Activated naive CD4-positive, alpha-beta T cell (primary cell): ENCODE data around the gene BCL3.
A peak's percentile ranks its signal among the peaks of the same experiment; 100 is the strongest.
"Not testable (repeated sequence)": the region's sequence is repeated elsewhere in the genome, so short reads cannot be mapped to it uniquely, and the experiment has no call there.

ENCODE experiments used
- DNase-seq, 4 experiments: peaks; one replicate each; lab custom pipeline; 2025; lab: John Stamatoyannopoulos, UW

Gene BCL3

DNA sequence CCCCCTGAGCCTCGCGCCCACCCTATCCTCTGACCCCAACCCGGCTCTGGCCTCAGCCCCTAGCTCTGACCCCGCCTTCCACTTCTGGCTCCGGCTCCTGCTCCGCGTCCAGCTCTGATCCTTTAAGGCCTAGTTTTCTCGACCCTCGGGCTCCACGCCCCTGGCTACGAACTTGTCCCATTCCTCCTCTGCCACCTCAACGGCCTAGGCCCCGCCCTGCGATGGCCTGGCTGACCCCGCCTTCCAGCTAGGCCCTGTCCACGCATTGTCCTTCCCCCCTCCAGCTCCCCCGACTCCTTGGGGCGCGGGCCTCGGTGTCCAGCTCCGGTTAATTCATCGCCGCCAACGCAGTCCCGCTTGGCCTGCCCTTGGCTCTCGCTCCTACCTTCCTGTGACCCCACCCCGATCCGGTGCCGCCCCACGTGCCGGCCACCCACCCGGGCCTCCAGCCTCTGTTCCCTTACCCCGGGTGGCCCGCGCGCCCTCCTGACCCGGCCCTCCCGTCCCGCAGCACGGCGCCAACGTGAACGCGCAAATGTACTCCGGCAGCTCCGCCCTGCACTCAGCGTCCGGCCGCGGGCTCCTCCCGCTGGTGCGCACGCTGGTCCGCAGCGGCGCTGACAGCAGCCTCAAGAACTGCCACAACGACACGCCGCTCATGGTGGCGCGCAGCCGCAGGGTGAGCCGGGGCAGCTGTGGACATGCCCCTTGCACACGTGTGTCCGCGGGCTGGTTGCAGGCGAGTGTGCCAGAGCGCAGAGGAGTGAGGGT is 9.4 kb downstream of the BCL3 start:
- no peak for DNase-seq

DNA sequence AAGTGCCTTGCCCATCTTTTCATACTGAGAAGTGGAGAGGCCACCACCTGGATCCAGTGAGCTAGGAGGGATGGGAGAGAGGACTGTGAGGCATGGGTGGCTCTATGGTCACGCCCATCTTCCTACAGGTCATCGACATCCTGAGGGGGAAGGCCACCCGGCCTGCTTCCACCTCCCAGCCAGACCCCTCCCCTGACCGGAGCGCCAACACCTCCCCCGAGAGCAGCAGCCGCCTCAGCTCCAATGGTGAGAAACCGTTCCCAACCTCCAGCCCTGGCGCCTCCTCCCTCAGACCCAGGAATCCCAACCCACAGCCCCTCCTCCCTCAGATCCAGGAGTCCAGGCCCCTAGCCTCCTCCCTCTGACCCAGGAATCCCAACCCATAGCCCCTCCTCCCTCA is 10.1 kb downstream of the BCL3 start:
- DNase-seq: no peak

DNA sequence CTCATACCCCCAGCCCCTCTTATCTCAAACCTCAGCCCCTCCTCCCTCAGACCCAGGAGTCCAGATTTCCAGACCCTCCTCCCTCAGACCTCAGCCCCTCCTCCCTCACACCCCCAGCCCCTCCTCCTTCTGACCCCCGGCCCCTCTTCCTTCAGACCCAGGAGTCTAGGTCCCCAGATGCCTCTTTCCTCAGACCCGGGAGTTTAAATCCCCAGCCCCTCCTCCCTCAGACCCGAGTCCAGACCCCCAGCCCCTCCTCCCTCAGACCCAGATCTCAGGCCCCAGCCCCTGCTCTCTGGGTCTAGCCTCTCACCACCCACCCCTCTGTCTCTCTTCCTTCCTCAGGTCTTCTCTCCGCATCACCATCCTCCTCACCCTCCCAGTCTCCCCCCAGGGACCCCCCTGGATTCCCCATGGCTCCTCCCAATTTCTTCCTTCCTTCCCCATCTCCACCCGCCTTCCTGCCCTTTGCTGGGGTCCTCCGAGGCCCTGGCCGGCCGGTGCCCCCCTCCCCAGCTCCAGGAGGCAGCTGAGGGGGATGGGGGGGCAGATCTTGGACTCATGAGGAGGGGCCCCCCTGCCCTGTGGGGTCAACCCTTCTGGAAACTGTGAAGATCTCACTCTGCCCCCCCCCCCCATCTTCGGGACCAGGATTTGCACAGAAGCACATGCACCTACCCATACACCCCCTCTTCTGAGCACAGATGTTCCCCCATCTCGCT is 10.7 kb downstream of the BCL3 start:
- DNase-seq: no peak

DNA sequence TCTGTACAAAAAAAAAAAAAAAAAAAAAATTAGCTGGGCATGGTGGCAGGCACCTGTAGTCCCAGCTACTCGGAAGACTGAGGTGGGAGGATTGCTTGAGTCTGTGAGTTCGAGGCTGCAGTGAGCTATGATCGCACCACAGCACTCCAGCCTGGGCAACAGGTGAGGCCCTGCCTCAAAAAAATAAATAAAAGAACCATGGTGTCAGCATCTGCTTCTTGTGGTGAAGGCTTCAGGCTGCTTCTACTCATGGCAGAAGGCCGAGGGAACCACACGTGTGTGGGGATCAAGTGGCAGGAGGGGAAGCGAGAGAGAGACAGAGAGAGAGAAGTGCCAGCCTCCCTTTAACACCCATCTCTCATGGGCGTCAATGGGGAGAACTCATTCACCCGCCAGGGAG is 13.5 kb downstream of the BCL3 start:
- DNase-seq: no peak

DNA sequence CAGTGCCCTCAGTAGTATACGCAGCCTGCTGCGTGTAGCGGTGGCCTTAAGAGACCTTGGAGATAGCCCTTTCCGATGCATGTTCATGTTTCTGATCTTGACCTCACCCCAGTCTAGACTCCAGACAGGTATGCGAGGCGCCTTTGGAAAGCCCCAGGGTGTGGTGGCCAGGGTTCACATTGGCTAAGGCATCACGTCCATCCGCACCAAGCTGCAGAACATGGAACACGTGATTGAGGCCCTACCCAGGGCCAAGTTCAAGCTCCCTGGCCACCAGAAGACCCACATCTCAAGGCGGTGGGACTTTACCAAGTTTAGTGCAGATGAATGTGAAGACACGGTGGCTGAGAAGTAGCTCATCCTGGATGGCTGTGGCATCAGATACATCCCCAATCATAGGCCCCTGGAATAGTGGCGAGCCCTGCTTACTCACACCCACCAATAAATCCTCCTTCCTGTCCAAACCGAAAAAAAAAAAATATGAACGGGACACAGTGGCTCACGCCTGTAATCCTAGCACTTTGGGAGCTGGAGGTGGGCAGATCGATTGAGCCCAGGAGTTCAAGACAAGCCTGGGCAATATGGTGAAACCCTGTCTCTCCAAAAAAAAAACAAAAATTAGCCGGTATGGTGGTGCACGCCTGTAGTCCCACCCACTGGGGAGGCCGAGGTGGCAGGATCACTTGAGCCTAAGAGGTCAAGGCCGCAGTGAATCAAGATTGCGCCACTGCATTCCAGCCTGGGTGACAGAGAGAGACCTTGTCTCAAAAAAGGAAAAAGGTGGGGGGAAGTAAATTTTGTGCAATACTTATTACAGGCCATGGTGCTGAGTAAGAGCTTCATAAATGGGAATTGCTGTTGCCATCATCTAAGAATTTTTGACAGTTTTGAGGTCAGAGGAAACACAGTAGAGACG is 16.8 kb downstream of the BCL3 start:
- no peak for DNase-seq

DNA sequence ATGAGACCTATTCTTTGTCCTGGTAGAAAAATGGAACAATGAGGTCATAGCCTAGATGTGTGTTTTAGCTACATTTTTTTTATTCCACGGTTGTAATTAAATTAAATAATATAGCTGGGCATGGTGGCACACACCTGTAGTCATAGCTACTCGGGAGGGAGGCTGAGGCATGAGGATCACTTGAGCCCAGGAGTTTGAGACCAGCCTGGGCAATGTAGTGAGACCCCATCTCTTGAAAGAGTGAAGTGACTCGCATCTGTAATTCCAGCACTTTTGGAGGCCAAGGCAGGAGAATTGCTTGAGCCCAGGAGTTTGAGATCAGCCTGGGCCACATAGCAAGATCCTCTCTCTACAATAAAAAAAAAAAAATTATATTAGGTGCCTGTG is 17.4 kb downstream of the BCL3 start:
- DNase-seq: no peak

DNA sequence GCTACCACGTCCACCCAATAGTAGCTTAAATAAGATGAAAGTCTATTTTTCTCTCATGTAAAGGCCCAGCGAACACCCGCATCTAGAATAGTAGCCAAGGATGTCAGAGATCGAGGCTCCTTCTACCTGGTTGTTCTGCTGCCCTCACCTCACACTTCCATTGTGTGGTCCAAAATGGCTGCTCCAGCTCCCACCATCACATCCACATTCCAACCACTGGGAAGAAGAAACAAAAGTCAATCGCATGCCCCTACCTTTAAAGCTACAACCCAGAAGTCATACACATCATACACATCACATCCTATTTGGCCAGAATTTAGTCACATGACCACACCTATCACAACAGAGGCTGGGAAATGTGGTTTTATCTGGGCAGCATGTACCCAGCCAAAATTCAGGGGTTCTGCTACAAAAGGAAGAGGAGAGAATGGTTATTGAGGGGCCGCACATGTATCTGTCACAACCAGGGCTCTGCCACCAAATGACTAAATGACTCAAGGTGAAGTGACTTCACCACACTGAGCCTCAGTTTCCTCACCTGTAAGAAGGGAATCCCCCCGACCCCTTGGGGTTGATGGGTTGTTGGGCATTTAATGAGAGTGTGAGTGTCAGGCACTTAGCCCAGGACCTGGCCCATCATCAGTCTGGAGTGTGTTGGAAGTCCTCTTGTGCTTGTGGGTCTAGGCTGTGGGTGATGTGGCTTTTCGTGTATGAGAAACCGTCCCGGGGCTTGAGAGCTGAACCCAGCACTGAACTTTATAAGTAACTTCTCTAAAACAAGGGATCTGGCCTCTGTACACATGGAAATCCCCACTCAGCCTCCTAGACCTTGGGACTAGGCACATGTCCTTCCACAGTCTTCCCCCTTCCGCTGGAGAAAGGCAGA is 19.0 kb downstream of the BCL3 start:
- DNase-seq: no peak

DNA sequence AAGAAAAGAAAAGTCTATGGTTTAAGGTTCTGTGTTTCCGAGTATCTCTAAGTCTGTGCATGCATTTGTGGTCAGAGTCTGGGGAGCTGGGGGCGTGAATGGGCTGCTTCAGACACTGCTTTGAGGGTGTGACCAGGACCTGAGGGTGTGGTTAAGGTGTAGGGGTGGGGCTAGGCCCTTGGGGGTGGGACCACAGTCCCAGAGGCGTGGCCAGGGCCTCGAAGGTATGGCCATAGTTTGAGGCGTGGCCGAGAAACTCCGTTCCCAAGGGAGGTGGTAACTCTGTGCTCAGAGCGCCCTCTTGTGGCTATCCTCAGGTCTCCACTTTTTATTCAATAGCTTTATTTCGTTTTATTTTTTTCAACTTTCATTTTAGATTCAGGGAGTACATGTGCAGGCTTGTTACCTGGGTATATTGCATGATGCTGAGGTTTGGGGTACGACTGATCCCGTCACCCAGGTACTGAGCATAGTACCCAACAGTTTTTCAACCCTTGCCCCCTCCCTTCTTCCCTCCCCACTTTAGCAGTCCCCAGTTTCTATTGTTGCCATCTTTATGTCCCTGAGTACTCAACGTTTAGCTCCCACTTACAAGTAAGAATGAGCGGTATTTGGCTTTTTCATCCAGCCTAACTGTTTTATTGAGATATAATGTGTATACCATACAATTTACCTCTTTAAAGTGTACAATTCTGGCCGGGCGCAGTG is 22.2 kb downstream of the BCL3 start:
- peak; percentile 84 to 96 (median 91) for DNase-seq

DNA sequence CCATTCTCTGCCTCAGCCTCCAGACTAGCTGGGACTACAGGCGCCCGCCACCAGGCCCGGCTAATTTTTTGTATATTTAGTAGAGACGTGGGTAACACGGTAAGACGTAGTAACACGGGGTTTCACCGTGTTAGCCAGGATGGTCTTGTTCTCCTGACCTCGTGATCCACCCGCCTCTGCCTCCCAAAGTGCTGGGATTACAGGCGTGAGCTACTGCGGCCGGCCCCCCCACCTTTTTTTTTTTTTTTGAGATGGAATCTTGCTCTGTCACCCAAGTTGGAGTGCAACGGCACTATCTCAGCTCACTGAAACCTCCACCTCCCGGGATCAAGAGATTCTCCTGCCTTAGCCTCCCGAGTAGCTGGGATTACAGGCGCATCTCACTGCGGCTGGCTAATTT is 23.6 kb downstream of the BCL3 start:
- not testable (repeated sequence) for DNase-seq

DNA sequence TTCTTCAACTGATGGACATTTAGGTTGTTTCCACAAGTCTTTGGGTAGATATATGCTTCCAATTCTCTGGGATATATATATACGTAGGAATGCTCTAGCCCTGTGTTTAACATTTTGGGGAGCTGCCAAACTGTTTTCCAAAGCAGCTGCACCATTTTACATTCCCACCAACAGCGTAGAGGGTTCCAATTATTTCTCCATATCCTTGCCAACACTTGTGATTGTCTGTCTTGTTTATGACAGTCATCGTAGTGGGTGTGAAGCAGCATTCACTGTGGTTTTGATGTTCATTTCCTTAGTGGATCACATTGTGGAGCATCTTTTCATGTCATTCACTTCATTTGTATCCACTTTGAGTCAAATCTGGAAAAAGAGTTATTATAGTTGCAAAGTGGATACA is 24.5 kb downstream of the BCL3 start:
- no peak for DNase-seq

DNA sequence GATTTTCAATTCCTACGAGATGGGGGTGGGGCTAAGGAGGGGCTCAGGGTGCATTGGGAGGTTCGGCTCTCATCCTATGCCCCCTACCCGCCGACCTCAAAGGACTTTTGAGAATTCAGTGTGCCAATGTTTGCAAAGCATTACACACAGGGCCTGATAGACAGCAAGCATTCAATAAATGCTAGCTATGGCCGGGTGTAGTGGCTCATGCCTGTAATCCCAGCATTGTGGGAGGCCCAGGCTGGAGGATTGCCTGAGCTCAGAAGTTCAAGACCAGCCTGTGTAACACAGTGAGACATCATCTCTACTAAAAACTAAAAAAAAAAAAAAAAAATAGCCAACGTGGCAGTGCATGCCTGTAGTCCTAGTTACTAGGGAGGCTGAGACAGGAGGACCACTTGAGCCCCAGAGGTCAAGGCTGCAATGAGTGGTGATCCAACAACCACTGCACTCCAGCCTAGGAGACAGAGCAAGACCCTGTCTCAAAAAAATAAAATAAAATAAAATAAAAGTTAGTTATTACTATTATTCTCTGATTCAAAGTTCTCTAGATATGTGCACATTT is 27.2 kb downstream of the BCL3 start:
- no peak for DNase-seq

DNA sequence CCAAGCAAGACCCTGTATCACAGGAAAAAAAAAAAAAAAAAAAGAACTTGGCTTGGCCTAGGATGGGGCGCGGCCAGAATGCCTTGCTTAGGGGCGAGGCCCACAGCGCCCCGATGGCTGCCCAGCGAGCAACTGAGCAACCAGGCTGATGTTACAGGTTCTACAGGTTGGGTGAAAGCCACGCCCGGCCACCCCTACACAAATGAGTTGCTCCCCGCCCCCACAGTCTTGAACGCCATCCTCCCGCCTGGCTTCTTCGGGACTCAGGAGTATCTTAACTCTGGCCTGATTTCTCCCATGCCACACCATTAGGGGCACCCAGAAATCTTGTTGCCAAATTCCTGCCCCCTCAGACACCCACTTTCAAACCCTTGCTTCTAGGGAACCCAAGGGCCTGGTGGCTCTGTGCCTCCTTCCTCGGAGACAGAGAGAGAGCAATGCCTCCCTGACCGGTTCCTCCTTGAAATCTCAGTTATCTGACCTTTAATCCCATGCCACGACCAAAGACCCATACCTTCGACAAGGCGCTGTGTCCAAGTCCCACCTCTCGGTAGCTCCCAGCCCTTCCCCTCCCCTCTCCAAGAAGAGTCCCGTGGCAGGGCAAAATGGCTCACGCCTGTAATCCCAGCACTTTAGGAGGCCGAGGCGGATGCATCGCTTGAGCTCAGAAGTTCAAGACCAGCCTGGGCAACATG is 28.0 kb downstream of the BCL3 start:
- no peak for DNase-seq

DNA sequence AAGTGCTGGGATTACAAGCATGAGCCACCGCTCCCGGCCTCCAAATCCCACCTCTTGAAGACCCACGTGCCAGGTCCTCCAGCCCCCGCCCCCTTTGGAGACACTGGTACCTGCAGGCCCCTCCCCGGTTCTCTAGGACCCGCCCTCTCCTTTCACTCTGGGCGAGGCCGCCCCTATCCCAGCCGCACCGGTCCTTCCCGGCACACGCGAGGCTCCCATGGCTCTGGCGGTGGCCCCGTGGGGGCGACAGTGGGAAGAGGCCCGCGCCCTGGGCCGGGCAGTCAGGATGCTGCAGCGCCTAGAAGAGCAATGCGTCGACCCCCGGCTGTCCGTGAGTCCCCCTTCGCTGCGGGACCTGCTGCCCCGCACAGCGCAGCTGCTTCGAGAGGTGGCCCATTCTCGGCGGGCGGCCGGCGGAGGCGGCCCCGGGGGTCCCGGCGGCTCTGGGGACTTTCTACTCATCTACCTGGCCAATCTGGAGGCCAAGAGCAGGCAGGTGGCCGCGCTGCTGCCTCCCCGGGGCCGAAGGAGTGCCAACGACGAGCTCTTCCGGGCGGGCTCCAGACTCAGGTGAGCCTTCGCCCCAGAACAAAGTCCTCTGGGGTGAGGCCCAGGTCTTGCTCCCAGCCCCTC is 29.3 kb downstream of the BCL3 start, which contains the start of gene CBLC:
Gene CBLC (plus strand): TSS at position 176 of the 633 bp plus-strand sequence. CDS start 42 bp downstream, at position 218.
- DNase-seq: no peak

DNA sequence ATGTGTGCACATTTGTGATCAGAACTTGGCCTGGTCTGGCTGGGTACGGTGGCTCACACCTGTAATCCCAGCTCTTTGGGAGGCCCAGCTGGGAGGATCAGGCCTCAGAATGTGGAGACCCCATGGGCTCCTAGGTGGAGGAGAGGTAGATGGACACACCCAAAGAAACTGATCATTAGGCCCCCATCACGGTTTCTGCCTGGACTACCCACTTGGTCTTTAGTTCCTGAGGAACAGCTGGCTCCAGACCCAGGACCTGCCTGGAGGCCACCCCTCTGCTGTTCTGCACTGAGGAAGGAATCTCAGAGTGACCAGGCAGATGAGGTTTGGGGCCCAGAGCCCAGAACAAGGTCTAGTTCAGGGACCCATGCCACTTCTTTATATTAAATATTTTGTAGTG is 30.6 kb downstream of the BCL3 start:
- no peak for DNase-seq

DNA sequence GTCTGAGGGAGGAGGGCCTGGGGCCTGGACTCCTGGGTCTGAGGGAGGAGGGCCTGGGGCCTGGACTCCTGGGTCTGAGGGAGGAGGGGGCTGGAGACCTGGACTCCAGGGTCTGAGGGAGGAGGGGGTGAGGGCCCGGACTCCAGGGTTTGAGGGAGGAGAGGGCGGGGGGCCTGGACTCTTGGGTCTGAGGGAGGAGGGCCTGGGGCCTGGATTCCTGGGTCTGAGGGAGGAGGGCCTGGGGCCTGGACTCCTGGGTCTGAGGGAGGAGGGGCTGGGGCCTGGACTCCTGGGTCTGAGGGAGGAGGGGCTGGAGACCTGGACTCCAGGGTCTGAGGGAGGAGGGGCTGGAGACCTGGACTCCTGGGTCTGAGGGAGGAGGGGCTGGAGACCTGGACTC is 33.2 kb downstream of the BCL3 start:
- not testable (repeated sequence) for DNase-seq

DNA sequence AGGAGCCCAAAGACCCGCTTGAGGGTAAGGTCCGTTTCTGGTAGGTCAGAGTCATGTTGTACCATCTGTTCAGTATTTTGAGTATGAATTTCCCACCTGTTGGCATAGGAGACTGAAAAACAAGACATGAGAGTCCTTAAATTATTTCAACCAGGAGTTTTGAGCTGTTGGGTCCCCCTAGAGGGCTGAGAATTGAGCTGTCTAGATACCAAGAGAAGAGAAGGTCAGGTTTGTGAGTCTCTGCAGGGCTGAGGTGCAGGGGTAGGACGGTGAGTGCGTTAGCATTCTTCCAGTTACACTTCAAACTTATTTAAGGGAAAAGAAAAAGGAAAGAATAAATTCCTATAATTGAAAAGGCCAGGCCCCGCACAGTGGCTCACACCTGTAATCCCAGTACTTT is 34.2 kb downstream of the BCL3 start:
- DNase-seq: no peak

DNA sequence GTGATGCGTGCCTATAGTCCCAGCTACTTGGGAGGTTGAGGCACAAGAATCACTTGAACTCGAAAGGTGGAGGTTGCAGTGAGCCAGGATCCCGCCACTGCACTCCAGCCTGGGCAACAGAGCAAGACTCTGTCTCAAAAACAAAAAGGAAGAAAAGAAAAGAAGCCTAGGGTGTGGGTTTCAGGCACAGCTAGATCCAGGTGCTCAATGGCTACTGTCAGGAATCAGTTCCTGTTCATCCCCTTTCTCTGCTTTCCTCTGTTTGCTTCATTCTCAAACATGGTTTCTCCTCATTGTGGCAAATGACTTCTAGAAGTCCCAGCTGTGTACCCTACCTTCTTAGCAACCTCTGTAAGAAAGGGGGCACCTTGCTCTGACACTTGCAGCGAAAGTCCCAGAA is 35.0 kb downstream of the BCL3 start:
- no peak for DNase-seq

DNA sequence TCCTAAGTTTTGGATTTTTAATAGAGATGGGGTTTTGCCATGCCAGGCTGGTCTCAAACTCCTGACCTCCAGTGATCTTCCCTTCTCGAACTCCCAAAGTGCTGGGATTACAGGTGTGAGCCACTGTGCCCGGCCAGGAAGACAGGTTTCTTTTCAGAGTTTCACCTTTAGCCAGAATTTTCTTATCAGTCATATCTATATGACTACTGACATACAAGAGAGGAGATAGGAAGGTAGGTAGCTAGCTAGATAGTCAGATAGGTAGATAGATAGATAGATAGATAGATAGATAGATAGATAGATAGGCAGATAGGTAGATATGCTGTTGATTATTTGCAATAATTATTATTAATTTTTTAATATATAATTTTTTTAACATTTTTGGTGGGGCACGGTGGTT is 36.8 kb downstream of the BCL3 start:
- no peak for DNase-seq

DNA sequence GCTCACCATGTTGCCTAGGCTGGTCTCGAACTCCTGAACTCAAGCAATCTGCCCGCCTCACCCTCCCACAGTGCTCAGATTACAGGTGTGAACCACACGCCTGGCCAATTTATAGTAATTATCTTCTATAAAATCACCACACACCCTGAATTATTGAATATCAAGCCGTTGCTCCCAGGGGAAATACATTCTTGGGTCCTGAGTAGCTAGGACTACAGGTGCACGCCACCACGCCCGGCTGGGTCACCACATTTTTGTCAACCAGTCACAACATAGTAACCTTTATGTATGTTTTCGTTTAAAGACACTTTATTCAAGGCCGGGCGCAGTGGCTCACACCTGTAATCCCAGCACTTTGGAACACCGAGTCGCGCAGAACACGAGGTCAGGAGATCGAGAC is 37.5 kb downstream of the BCL3 start:
- no peak for DNase-seq
